Ovary (tissue), 9 donors: ENCODE measurements around the gene KLB. TPM values are rescaled to one million over a fixed set of nuclear protein-coding genes. Genes with fewer than 3 reads are reported as not detected.
"Not testable (repeated sequence)": the region's sequence is repeated elsewhere in the genome, so short reads cannot be mapped to it uniquely, and the experiment has no call there.

Experiments
- DNase-seq, 5 donors: peaks; one replicate each; pipeline ENCODE4 v3.0.0-alpha.2; 2019 to 2020
- H3K27ac ChIP-seq, 2 donors: fragments of 200-600 bp; one replicate each; pipeline versions ENCODE4 v1.5.1 to v1.8.0; 2019 to 2022
- H3K27me3 ChIP-seq: fragments of 200-600 bp; one replicate; pipeline ENCODE4 v1.8.0; 2022
- H3K36me3 ChIP-seq: fragments of 200-600 bp; sonication (generic); one replicate; pipeline ENCODE4 v1.5.1; 2019
- H3K4me1 ChIP-seq: one replicate; pipeline ENCODE4 v1.8.1; 2013; ENCODE audit warnings: mild to moderate bottlenecking, moderate library complexity; ENCODE audit not compliant: insufficient read depth
- H3K4me3 ChIP-seq: fragments of 200-600 bp; sonication (generic); one replicate; pipeline ENCODE4 v1.5.1; 2017
- H3K9me3 ChIP-seq, 2 donors: fragments of 200-600 bp in 1 of 2; sonication (generic) in 1 of 2; one replicate each; pipeline versions ENCODE4 v1.5.1 to v1.8.1; 2013 to 2019; ENCODE audit warnings: mild to moderate bottlenecking in 1 of 2, moderate library complexity in 1 of 2
- EP300 ChIP-seq: sonication (generic); formaldehyde crosslinking; IDR thresholded peaks from one replicate; pipeline ENCODE4 v1.6.1; 2017; ENCODE audit warnings: antibody characterized with exemption
- POLR2A ChIP-seq: fragments of 450-650 bp; IDR thresholded peaks from one replicate; pipeline ENCODE4 v1.6.1; 2017; ENCODE audit warnings: antibody characterized with exemption, mild to moderate bottlenecking, moderate library complexity
- WGBS, 3 donors: extraction: QIAGEN DNeasy Blood & Tissue Kit in 1 of 3; methylation state at CpG; one replicate each; pipeline versions ENCODE4 v1.1.5 to v1.1.7; 2013 to 2017; 5-methylcytosine and 5-hydroxymethylcytosine counted together
- intact Hi-C, 4 donors: fragments of 100-400 bp; cut with DNase I; formaldehyde crosslinking; loops; one replicate each; pipeline versions ENCODE4 v1.11.0 to v1.15.1; 2022 to 2023
- polyA plus RNA-seq, 2 donors: library from polyadenylated mRNA; stranded (reverse); fragments of 200-250 nt in 1 of 2; fragments of 350-450 nt in 1 of 2; fragmentation: Illumina TruSeq in 1 of 2; extraction: RNeasy Lipid Tissue Mini Kit (QIAGEN cat#74804) in 1 of 2; gene quantifications; one replicate each; pipeline ENCODE4 v1.2.3, GENCODE V29; 2013 to 2014
- total RNA-seq, 7 donors: library from RNA; depleted of rRNA in 2 of 7; stranded (reverse); fragments of >200 nt in 2 of 7; fragmentation: NEBNext Ultra II Directional in 3 of 7; extraction: Animal tissue kit (Norgen Biotek cat#: 25700) in 3 of 7; gene quantifications; one replicate each; pipeline versions ENCODE4 v1.1.0 to v1.2.4, GENCODE V29; 2016 to 2023
- TF ChIP-seq, protein P1 (sequence below), 3 donors: fragments of 450-650 bp in 2 of 3; fragments of 200-600 bp in 1 of 3; IDR thresholded peaks; one replicate each; pipeline versions ENCODE4 v1.5.1 to v1.8.0; 2016 to 2022; ENCODE audit warnings: antibody characterized with exemption in 3 of 3, mild to moderate bottlenecking in 1 of 3
- donor health status: DM: no; HTN: no; CAD: no; lungs with moderate emphysema.
- donor health status: DM: no; HTN: no; CAD: no.
- donor health status: Bipolar disorder and iron deficiency.
- donor health status: DM: yes; HTN: yes; CAD: no.
- donor health status: DM: no; HTN: no; CAD: no.
- donor health status: DM: yes; HTN: yes; CAD: no.

KLB gene
- total and polyA plus RNA-seq, 9 donors: under 0.01 to 0.08 (median 0.04) TPM; not detected in 5

DNA sequence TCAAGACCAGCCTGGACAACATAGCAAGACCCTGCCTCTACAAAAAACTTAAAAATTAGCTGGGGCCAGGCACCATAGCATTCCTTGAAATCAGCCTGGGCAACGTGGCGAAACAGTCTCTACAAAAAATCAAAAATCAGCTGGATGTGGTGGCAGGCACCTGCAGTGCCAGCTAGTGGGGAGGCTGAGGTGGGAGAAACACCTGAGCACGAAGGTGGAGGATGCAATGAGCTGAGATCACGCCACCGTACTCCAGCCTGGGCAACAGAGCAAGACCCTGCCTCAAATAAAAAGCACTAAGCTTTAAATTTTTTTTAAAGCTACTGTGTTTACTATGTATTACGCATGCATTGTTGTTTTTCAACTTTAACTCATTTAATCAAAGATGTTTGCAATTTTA is 48.8 kb downstream of the KLB start:
- H3K27me3 ChIP-seq: no peaks in the 10 kb centered on the region
- TF ChIP-seq, protein P1, sequence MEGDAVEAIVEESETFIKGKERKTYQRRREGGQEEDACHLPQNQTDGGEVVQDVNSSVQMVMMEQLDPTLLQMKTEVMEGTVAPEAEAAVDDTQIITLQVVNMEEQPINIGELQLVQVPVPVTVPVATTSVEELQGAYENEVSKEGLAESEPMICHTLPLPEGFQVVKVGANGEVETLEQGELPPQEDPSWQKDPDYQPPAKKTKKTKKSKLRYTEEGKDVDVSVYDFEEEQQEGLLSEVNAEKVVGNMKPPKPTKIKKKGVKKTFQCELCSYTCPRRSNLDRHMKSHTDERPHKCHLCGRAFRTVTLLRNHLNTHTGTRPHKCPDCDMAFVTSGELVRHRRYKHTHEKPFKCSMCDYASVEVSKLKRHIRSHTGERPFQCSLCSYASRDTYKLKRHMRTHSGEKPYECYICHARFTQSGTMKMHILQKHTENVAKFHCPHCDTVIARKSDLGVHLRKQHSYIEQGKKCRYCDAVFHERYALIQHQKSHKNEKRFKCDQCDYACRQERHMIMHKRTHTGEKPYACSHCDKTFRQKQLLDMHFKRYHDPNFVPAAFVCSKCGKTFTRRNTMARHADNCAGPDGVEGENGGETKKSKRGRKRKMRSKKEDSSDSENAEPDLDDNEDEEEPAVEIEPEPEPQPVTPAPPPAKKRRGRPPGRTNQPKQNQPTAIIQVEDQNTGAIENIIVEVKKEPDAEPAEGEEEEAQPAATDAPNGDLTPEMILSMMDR (IDR thresholded peaks at IDR 0.05): no peak
- TF ChIP-seq POLR2A: no peak
- TF ChIP-seq EP300: no peak
- DNase-seq: no peak
- peaks cover 3% of the 10 kb centered on the region for H3K4me1 ChIP-seq
- intact Hi-C loops: loop anchor here in 1 of 4 donors (5.0 kb wide), 1 partner anchor 187 kb away; no protein-coding TSS in a partner anchor
- 82 to 86% (median 83%) methylated on average over 6 of the region's 6 CpGs for WGBS, 3 donors
- no peak overlapping the region for H3K27ac ChIP-seq
- H3K4me3 ChIP-seq: no peak overlapping the region
- H3K36me3 ChIP-seq: peaks cover 2% of the 10 kb centered on the region
- H3K9me3 ChIP-seq: no peaks in the 10 kb centered on the region

DNA sequence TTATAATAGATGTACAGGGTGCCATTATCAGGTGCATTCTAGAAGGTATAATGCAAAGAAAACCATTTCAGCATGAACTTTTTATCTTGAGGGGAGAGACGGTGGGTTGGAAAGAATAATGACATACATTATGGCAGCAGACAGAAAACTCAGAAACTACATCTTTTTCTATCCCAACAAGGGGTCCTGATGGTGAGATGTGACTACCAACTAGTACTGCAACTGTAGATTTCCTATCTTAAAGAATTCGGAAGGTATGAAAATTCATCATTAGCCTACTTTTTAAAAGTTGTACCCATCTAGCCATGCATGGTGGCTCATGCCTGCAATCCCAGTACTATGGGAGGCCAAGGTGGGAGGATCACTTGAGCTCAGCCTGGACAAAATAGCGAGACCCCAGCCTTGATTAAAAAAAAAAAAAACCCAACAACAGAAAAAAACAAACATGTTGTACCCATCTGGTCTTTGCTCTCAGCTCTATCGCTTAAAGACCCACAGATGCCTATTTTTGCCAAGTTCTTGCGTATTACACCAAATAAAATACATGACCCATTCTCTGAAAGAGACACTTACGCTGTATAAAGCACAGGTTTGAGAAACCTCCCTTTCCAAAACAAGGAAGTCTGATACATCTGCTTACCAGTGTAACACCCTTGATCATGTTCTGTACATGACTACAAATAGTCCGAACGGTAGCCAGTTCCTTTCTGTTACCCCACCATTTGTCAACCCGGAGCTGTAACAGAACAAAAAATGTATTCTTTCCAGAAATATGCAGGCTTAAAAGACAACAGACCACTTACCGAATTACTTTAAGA is 50.4 kb downstream of the KLB start:
- H3K36me3 ChIP-seq: peaks cover 2% of the 10 kb centered on the region
- WGBS, 3 donors: 40 to 58% (median 41%) methylated on average over 10 of the region's 10 CpGs
- no peaks in the 10 kb centered on the region for H3K9me3 ChIP-seq
- no peaks in the 10 kb centered on the region for H3K27me3 ChIP-seq
- TF ChIP-seq, protein P1 (IDR thresholded peaks at IDR 0.05): no peak
- TF ChIP-seq EP300: no peak
- no peak for TF ChIP-seq POLR2A
- peaks cover 3% of the 10 kb centered on the region for H3K4me1 ChIP-seq
- peak overlapping the region; percentile 76 for H3K4me3 ChIP-seq
- H3K27ac ChIP-seq: peak overlapping the region; percentile 85 to 90
- no peak for DNase-seq
- intact Hi-C loops: loop anchor here in 1 of 4 donors (5.0 kb wide), 1 partner anchor 185 kb away; no protein-coding TSS in a partner anchor

DNA sequence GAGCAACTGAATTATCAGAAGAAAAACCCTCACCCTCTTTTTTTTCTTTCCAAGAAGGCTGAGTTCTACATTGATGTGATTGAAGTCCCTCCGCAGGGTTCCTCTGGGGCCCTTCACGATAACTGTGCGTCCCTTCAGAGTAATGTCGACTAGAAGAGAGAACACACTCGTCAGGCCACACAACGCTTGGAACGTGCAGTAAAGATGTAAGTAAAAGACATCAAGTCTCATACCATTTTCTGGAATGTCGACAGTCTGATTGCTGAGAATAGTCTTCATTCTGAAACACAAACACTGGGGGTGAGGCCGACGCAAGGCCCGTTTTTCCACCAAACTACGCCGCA is 51.4 kb downstream of the KLB start:
- DNase-seq, H3K9me3 ChIP-seq, H3K36me3 ChIP-seq, H3K4me1 ChIP-seq, H3K27me3 ChIP-seq: not testable (repeated sequence)
- peak overlapping the region; percentile 76 for H3K4me3 ChIP-seq
- H3K27ac ChIP-seq: peak overlapping the region; percentile 85 to 90
- intact Hi-C loops: loop anchor here in 1 of 4 donors (5.0 kb wide), 1 partner anchor 184 kb away; no protein-coding TSS in a partner anchor
- 0 to 1% (median 0%) methylated on average over 13 of the region's 13 CpGs for WGBS, 3 donors

DNA sequence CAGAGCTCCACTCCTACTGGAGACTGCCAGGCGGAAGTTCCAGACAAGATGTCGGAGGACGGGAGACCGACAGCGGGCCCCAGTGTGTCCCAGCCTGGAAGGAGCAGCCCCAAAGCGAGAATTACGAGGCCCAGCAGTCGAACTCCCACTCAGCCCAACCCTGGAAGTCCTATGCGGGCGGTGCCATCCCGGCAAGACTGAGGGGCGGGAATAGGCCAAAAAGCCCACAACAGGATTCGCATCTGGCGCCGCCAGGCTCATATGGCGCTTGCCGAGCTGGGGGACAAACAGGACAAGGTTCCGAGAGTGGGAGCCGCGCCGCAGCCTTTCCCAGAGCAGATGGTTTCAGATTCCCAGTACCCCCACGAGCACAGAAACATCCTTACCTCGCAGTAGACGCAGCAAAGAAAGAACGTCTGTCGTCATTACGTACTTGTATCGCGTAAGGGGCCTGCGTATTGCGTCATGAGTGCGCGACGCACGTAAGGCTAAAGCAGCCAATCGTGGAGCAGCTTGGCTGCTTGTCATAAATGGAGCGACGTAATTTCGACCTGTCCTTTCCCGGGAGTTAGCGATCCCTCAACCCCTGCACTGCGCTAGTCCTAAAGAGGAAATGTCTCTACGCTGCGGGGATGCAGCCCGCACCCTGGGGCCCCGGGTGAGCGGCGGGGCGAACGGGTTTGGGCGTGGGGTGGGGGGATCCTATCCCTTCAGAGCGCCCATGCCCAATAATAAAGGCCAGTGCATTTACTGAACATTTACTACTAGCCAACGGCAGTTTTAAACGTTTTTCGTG is 52.0 kb downstream of the KLB start, which contains the start of the genes LIAS and RPL9:
LIAS (plus strand) TSS at position 552 of the 796 bp plus-strand sequence; CDS start at position 614, 62 bp downstream.
RPL9 (minus strand) TSS at position 418 of the 796 bp plus-strand sequence. CDS start 483 bp downstream, outside the sequence.
- DNase-seq: peak; percentile 97 to 98 (median 97)
- 0 to 1% (median 0%) methylated on average over 51 to 55 of the region's 55 CpGs for WGBS, 3 donors
- Histone ChIP-seq H3K27me3 (no peaks in the 10 kb centered on the region), H3K27ac (peak within 1 kb of the TSS; percentile 85 to 90), H3K36me3 (peaks cover 2% of the 10 kb centered on the region), H3K9me3 (no peaks in the 10 kb centered on the region), H3K4me3 (peak within 1 kb of the TSS; percentile 76), H3K4me1 (peaks cover 3% of the 10 kb centered on the region)
- TF ChIP-seq EP300 (peak; percentile 47), POLR2A (peak; percentile 98)
- TF ChIP-seq, protein P1 (IDR thresholded peaks at IDR 0.05): peak in 1 of 3 donors; percentile 24
- intact Hi-C loops: loop anchor here in 1 of 4 donors (5.0 kb wide), 1 partner anchor 184 kb away; no protein-coding TSS in a partner anchor
